K562 (cell line): ENCODE data around the gene PA2G4. TPM values are rescaled to one million over a fixed set of nuclear protein-coding genes. Genes with fewer than 3 reads are reported as not detected.

Experiments
- ATAC-seq: fragments of 200-7000 bp; cut with Tn5 transposase; 3 replicates; pipeline ENCODE4 v1.9.1; 2020; ENCODE audit warnings: moderate library complexity
- BruUV-seq: library from RNA; stranded (reverse); fragments of 400-500 nt; replicated peaks from 2 replicates; lab custom pipeline; 2021; lab: Mats Ljungman, UMichigan
- CTCF ChIA-PET: fragments of 300-600 bp; formaldehyde crosslinking; extraction: SDS; loops from one replicate; lab custom pipeline; 2021; ENCODE audit warnings: low intra/inter-chr PET ratio; lab: Yijun Ruan, JAX
- POLR2A ChIA-PET: fragments of 300-600, 350-650 bp; sonication (Branson Sonifier 250); formaldehyde crosslinking; extraction: SDS; loops from one replicate; lab custom pipeline; 2021; ENCODE audit warnings: antibody characterized with exemption, inconsistent platforms; lab: Yijun Ruan, JAX
- DNase-seq, 4 experiments: peaks; one replicate each; pipeline versions ENCODE4 v3.0.0 to v3.0.0-alpha.2; 2011 to 2018; ENCODE audit warnings: low spot score in 3 of 4, mixed read lengths in 3 of 4; ENCODE audit errors: extremely low read depth in 1 of 4
- FAIRE-seq: peaks from 2 replicates; lab custom pipeline; 2011; peaks lifted over from hg19 to GRCh38; lab: Jason Lieb, UNC
- H2AFZ ChIP-seq: 2 replicates; pipeline ENCODE4 v1.6.0; 2011; ENCODE audit warnings: low read depth, low read length, control low read depth, inconsistent platforms
- H3K27ac ChIP-seq: fragments of 200-600 bp; 3 replicates; pipeline ENCODE4 v1.8.0; 2011; ENCODE audit warnings: low read depth, mild to moderate bottlenecking, control low read depth, inconsistent platforms, low read length, moderate library complexity, mixed read lengths; ENCODE audit errors: extremely low read depth
- H3K27me3 ChIP-seq, 2 experiments: fragments of 300-600 bp in 1 of 2; 2 replicates in 1 of 2; 3 replicates in 1 of 2; pipeline versions ENCODE4 v1.6.0 to v1.8.0; 2011; ENCODE audit warnings: inconsistent platforms in 2 of 2, low read length in 2 of 2, mild to moderate bottlenecking in 1 of 2, mixed read lengths in 1 of 2, moderate library complexity in 1 of 2; ENCODE audit not compliant: control insufficient read depth in 2 of 2, insufficient read depth in 2 of 2
- H3K36me3 ChIP-seq: fragments of 300-600 bp; 3 replicates; pipeline ENCODE4 v1.8.0; 2011; ENCODE audit warnings: mild to moderate bottlenecking, low read length, inconsistent platforms; ENCODE audit not compliant: control insufficient read depth, insufficient read depth
- H3K4me1 ChIP-seq, 2 experiments: fragments of 200-600 bp in 1 of 2; replicated peaks in 1 of 2; 2 replicates in 1 of 2; 3 replicates in 1 of 2; pipeline versions ENCODE4 v1.5.1 to v1.8.0; 2011; ENCODE audit warnings: inconsistent platforms in 2 of 2, low read length in 2 of 2, mild to moderate bottlenecking in 1 of 2, mixed read lengths in 1 of 2, moderate library complexity in 1 of 2; ENCODE audit not compliant: control insufficient read depth in 2 of 2, insufficient read depth in 2 of 2
- H3K4me2 ChIP-seq: 2 replicates; pipeline ENCODE4 v1.6.1; 2011; ENCODE audit warnings: low read length, control low read depth, inconsistent platforms, mixed read lengths; ENCODE audit not compliant: insufficient read depth
- H3K4me3 ChIP-seq: fragments of 200-600 bp; sonication (generic), shearing (Covaris generic); 2 replicates; pipeline ENCODE4 v1.5.1; 2016; ENCODE audit warnings: control low read depth, inconsistent platforms
- H3K79me2 ChIP-seq: fragments of 200-600 bp; 3 replicates; pipeline ENCODE4 v1.8.0; 2011; ENCODE audit warnings: low read length, inconsistent platforms; ENCODE audit not compliant: control insufficient read depth, insufficient read depth
- H3K9ac ChIP-seq, 2 experiments: 2 replicates each; pipeline versions ENCODE4 v1.6.0 to v1.6.1; 2011; ENCODE audit warnings: low read depth in 2 of 2, low read length in 2 of 2, control low read depth in 1 of 2, inconsistent platforms in 1 of 2, mild to moderate bottlenecking in 1 of 2, mixed read lengths in 1 of 2; ENCODE audit not compliant: insufficient read depth in 1 of 2
- H3K9me1 ChIP-seq: one replicate; pipeline ENCODE4 v1.6.0; 2011; ENCODE audit warnings: inconsistent platforms, mild to moderate bottlenecking, low read length, moderate library complexity; ENCODE audit not compliant: control insufficient read depth, insufficient read depth
- H3K9me3 ChIP-seq: replicated peaks from 2 replicates; pipeline ENCODE4 v1.5.1; 2011; ENCODE audit warnings: low read depth, low read length, inconsistent platforms; ENCODE audit not compliant: control insufficient read depth, insufficient read depth
- H4K20me1 ChIP-seq: replicated peaks from 2 replicates; pipeline ENCODE4 v1.6.1; 2011; ENCODE audit warnings: low read length, inconsistent platforms, mixed read lengths; ENCODE audit not compliant: control insufficient read depth, insufficient read depth
- BRD9 ChIP-seq: fragments of 450-650 bp; IDR thresholded peaks from 2 replicates; pipeline ENCODE4 v1.6.1; 2018; ENCODE audit warnings: low read depth; ENCODE audit not compliant: partially characterized antibody
- CBX1 ChIP-seq: sonication (generic); IDR thresholded peaks from 2 replicates; pipeline ENCODE4 v1.6.1; 2016; ENCODE audit warnings: antibody characterized with exemption, low read depth, mild to moderate bottlenecking
- DNMT1 ChIP-seq: fragments of 450-650 bp; IDR thresholded peaks from 2 replicates; pipeline ENCODE4 v1.6.1; 2016; ENCODE audit warnings: antibody characterized with exemption, mild to moderate bottlenecking
- FOXP1 ChIP-seq: sonication (generic); formaldehyde crosslinking; IDR thresholded peaks from 2 replicates; pipeline ENCODE4 v1.8.0; 2022; ENCODE audit warnings: mild to moderate bottlenecking, missing genetic modification reagents
- NFE2 ChIP-seq: IDR thresholded peaks from 2 replicates; pipeline ENCODE4 v1.6.1; 2014; ENCODE audit warnings: antibody characterized with exemption, low read depth
- RBFOX2 ChIP-seq: fragments of 200-400 bp; formaldehyde crosslinking; IDR thresholded peaks from 2 replicates; pipeline ENCODE4 v1.6.1; 2017; ENCODE audit warnings: low read depth, mild to moderate bottlenecking, low read length, moderate library complexity
- SMARCA4 ChIP-seq: fragments of 450-650 bp; IDR thresholded peaks from 2 replicates; pipeline ENCODE4 v1.6.1; 2016
- TAF7 ChIP-seq: fragments of 450-650 bp; IDR thresholded peaks from 2 replicates; pipeline ENCODE4 v1.6.1; 2016; ENCODE audit warnings: missing genetic modification characterization, missing compliant biosample characterization
- TSC22D4 ChIP-seq: fragments of 450-650 bp; IDR thresholded peaks from 2 replicates; pipeline ENCODE4 v1.6.1; 2016; ENCODE audit warnings: missing genetic modification characterization, missing biosample characterization, control low read depth
- ZNF184 ChIP-seq: sonication (generic); formaldehyde crosslinking; IDR thresholded peaks from 2 replicates; pipeline ENCODE4 v1.5.0; 2020; ENCODE audit warnings: missing genetic modification reagents
- ZNF263 ChIP-seq: sonication (generic); formaldehyde crosslinking; IDR thresholded peaks from 2 replicates; pipeline ENCODE4 v1.8.0; 2022; ENCODE audit warnings: mild to moderate bottlenecking, missing genetic modification reagents, borderline replicate concordance
- WGBS: fragments of 100-300 bp; shearing (Covaris generic); methylation state at CpG from one replicate; pipeline ENCODE4 v1.1.6; 2016; ENCODE audit warnings: low coverage, mixed read lengths; ENCODE audit not compliant: insufficient coverage; ENCODE audit errors: missing lambda C conversion rate; 5-methylcytosine and 5-hydroxymethylcytosine counted together
- in situ Hi-C: fragments of 300-500 bp; cut with MboI; formaldehyde crosslinking; loops from 4 replicates; pipeline ENCODE4 v1.15.0; 2018; ENCODE audit warnings: inconsistent platforms, mixed read lengths
- intact Hi-C: fragments of 100-400 bp; cut with micrococcal nuclease; formaldehyde crosslinking; loops from 2 replicates; pipeline ENCODE4 v1.14.2; 2022
- polyA plus RNA-seq, 8 experiments: library from polyadenylated mRNA; depleted of rRNA in 4 of 8; stranded (reverse) in 5 of 8; unstranded in 3 of 8; fragments of >200 nt; fragmentation: Nextera tagmentation in 2 of 8; fragmentation: Illumina TruSeq in 1 of 8; extraction: Ambion mirVana in 2 of 8; extraction: Trizol in 1 of 8; gene quantifications; 2 replicates each; pipeline versions ENCODE4 v1.2.1 to v1.2.3, GENCODE V29; 2011 to 2014; ENCODE audit warnings: inconsistent platforms in 1 of 8, missing spikeins in 1 of 8
- total RNA-seq, 7 experiments: library from RNA; depleted of rRNA in 6 of 7; stranded (reverse); fragments of >200 nt in 6 of 7; fragmentation: Illumina TruSeq in 2 of 7; extraction: Trizol in 2 of 7; gene quantifications; 2 replicates each; pipeline versions ENCODE4 v1.2.1 to v1.2.3, GENCODE V29; 2011 to 2021; ENCODE audit warnings: low replicate concordance in 1 of 7
- TF ChIP-seq, protein P1 (sequence below), 2 experiments: IDR thresholded peaks; 2 replicates each; pipeline ENCODE4 v1.6.1; 2011; ENCODE audit warnings: borderline replicate concordance in 1 of 2, control low read depth in 1 of 2, low read depth in 1 of 2, low read length in 1 of 2, mild to moderate bottlenecking in 1 of 2, mixed read lengths in 1 of 2, moderate library complexity in 1 of 2; ENCODE audit not compliant: insufficient read depth in 1 of 2, insufficient read length in 1 of 2, poor library complexity in 1 of 2, severe bottlenecking in 1 of 2; ENCODE audit errors: extremely low read depth in 1 of 2
- TF ChIP-seq, protein P2 (sequence below), 3 experiments: IDR thresholded peaks in 2 of 3; conservative IDR thresholded peaks in 1 of 3; 2 replicates each; pipeline ENCODE4 v1.5.1; 2011 to 2012; ENCODE audit warnings: low read length in 3 of 3, mild to moderate bottlenecking in 3 of 3, control low read depth in 2 of 3, improper control_type of control experiment in 1 of 3, inconsistent platforms in 1 of 3, low read depth in 1 of 3, mixed read lengths in 1 of 3, moderate library complexity in 1 of 3; ENCODE audit not compliant: insufficient read depth in 2 of 3
- TF ChIP-seq, protein P3 (sequence below): sonication (generic); formaldehyde crosslinking; IDR thresholded peaks from 2 replicates; pipeline ENCODE4 v1.8.1; 2022; ENCODE audit warnings: missing genetic modification reagents
- TF ChIP-seq, protein P4 (sequence below): fragments of 450-650 bp; IDR thresholded peaks from 2 replicates; pipeline ENCODE4 v1.6.1; 2016

PA2G4 gene
- total and polyA plus RNA-seq, 9 of the 15 experiments (the other 6 are each of a cell fraction or from before 2014, with no cell fraction given) = 230 to 925 (median 638) TPM

DNA sequence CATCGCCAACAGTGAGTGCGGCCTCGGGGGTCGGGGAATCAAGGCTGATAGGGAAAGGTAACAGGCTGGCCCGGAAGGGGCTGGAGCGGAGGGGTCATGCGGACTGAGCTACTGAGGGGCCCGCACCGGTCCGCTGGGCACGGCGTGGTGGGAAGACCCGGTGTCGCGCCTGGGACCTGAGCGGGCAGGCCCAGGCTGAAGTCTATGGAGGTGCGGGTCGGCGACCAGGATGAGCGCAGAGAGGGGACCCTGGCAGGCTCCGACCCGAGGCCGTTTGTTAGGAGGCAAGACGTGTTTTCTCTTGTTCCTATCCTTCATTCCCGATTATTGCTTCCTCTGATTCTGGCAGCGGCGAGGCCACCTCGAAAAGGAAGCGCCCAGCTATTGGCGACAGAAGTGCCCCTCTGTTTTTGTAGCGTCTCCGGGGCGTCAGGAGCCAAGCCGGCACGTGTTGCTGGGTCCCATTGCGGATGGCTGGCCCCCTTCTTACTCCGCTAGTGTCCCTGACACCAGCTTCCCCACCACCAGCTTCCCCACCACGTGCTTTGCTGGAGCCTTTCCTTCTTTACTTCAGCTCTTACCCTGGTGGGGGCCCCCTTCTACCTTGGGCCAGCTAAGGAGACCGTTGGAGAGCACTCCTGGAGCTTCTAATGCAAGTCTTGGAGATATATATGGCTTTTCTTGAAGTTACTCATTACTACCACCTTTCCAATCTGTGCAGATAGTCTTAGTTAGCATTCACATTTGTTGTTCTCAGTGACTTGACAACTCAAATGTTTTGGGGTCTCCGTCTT, 653 bp downstream of the PA2G4 start (continued):
- TF ChIP-seq DNMT1 (0 out of 2 replicates have a peak, but pooled peaks have one; percentile 37), SMARCA4 (no peak), RBFOX2 (peak; percentile 80), TAF7 (tag) (0 out of 2 replicates have a peak, but pooled peaks have one; percentile 56)
- TF ChIP-seq, protein P1, sequence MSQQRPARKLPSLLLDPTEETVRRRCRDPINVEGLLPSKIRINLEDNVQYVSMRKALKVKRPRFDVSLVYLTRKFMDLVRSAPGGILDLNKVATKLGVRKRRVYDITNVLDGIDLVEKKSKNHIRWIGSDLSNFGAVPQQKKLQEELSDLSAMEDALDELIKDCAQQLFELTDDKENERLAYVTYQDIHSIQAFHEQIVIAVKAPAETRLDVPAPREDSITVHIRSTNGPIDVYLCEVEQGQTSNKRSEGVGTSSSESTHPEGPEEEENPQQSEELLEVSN (IDR thresholded peaks at IDR 0.05; ENCODE audit: borderline replicate concordance in 1 of 2, extremely low read depth in 1 of 2, insufficient read depth in 1 of 2, insufficient read length in 1 of 2, low read depth in 1 of 2, low read length in 1 of 2, poor library complexity in 1 of 2, severe bottlenecking in 1 of 2) = peak in 1 of 2 experiments; percentile 56

DNA sequence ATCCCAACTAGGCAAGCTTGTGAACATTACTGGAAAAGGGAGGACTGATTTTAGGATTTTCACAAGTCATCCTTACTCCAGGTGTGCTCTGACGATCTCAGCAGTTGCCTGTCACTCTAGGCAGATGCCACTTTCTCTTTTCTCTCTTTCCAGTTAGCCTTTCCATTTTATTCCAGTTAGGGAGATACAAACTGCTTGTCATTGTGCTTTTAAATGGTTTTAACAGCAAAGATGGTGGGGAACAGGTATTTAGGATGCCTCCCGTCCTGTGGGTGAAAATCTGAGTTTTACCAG, 1.2 kb downstream of the PA2G4 start:
- DNase-seq (peak in 1 of 4 experiments; percentile 2), ATAC-seq (no peak), FAIRE-seq (peak; percentile 11)
- Histone ChIP-seq H2AFZ (no peak overlapping the region), H3K9me1 (no peaks in the 10 kb centered on the region), H4K20me1 (peaks cover 10% of the 10 kb centered on the region), H3K4me2 (peak overlapping the region; percentile 99), H3K27me3 (no peaks in the 10 kb centered on the region), H3K4me3 (peak overlapping the region; percentile 97), H3K36me3 (peaks cover 54% of the 10 kb centered on the region), H3K9me3 (0 out of 2 replicates have a peak, but pooled peaks cover 5% of the 10 kb centered on the region), H3K9ac (peak overlapping the region; percentile 98 to 99), H3K27ac (peak overlapping the region; percentile 99), H3K79me2 (peaks cover 47% of the 10 kb centered on the region), H3K4me1 (peaks cover 11 to 25% of the 10 kb centered on the region in 2 experiments; a peak in 4 of 5 replicates)
- WGBS = 0% methylated on average over 2 of the region's 2 CpGs
- intact Hi-C loops (loop anchor here (2.0 kb wide), 1 partner anchor 23 kb away; no protein-coding TSS in a partner anchor), in situ Hi-C loops (no loop called here)
- no TSS peak for BruUV-seq
- ChIA-PET CTCF (no interaction called here), POLR2A (interaction anchor here (1.2 to 7.8 kb wide), 3 partner anchors 9 to 25 kb away, joined by 5 to 125 read pairs (median 10); partner anchors contain the start of genes RPL41 and ZC3H10)
- TF ChIP-seq, protein P2, sequence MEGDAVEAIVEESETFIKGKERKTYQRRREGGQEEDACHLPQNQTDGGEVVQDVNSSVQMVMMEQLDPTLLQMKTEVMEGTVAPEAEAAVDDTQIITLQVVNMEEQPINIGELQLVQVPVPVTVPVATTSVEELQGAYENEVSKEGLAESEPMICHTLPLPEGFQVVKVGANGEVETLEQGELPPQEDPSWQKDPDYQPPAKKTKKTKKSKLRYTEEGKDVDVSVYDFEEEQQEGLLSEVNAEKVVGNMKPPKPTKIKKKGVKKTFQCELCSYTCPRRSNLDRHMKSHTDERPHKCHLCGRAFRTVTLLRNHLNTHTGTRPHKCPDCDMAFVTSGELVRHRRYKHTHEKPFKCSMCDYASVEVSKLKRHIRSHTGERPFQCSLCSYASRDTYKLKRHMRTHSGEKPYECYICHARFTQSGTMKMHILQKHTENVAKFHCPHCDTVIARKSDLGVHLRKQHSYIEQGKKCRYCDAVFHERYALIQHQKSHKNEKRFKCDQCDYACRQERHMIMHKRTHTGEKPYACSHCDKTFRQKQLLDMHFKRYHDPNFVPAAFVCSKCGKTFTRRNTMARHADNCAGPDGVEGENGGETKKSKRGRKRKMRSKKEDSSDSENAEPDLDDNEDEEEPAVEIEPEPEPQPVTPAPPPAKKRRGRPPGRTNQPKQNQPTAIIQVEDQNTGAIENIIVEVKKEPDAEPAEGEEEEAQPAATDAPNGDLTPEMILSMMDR (IDR thresholded peaks at IDR 0.05 in 2 of 3, conservative IDR thresholded peaks at IDR 0.05 in 1 of 3; ENCODE audit: insufficient read depth in 2 of 3, low read depth in 1 of 3, low read length in 3 of 3) = 0 out of 6 replicates have a peak, but pooled peaks of 1 of the 3 experiments have one; percentile 4
- peak; percentile 9 for TF ChIP-seq BRD9
- TF ChIP-seq NFE2 = 0 out of 2 replicates have a peak, but pooled peaks have one; percentile 26
- TF ChIP-seq, protein P3, sequence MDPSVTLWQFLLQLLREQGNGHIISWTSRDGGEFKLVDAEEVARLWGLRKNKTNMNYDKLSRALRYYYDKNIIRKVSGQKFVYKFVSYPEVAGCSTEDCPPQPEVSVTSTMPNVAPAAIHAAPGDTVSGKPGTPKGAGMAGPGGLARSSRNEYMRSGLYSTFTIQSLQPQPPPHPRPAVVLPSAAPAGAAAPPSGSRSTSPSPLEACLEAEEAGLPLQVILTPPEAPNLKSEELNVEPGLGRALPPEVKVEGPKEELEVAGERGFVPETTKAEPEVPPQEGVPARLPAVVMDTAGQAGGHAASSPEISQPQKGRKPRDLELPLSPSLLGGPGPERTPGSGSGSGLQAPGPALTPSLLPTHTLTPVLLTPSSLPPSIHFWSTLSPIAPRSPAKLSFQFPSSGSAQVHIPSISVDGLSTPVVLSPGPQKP (CRISPR knock-in tag) = no peak
- no peak for TF ChIP-seq CBX1
- TF ChIP-seq ZNF263 (CRISPR knock-in tag) = peak; percentile 81; the same call in 1 of the 2 replicates
- TF ChIP-seq FOXP1 = 0 out of 2 replicates have a peak, but pooled peaks have one; percentile 5
- no peak for TF ChIP-seq TSC22D4
- TF ChIP-seq, protein P4, sequence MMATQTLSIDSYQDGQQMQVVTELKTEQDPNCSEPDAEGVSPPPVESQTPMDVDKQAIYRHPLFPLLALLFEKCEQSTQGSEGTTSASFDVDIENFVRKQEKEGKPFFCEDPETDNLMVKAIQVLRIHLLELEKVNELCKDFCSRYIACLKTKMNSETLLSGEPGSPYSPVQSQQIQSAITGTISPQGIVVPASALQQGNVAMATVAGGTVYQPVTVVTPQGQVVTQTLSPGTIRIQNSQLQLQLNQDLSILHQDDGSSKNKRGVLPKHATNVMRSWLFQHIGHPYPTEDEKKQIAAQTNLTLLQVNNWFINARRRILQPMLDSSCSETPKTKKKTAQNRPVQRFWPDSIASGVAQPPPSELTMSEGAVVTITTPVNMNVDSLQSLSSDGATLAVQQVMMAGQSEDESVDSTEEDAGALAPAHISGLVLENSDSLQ = peak; percentile 79
- peak; percentile 96 for TF ChIP-seq ZNF184
